ENCODE data around the gene DNPEP.
A peak's percentile ranks its signal among the peaks of the same experiment; 100 is the strongest.
"Not testable (repeated sequence)": the region's sequence is repeated elsewhere in the genome, so short reads cannot be mapped to it uniquely, and the experiment has no call there.

DNPEP gene

GRCh38 chr2:219399716-219400478, 12.2 kb upstream of the DNPEP start:
- no peak for DNase-seq

DNA sequence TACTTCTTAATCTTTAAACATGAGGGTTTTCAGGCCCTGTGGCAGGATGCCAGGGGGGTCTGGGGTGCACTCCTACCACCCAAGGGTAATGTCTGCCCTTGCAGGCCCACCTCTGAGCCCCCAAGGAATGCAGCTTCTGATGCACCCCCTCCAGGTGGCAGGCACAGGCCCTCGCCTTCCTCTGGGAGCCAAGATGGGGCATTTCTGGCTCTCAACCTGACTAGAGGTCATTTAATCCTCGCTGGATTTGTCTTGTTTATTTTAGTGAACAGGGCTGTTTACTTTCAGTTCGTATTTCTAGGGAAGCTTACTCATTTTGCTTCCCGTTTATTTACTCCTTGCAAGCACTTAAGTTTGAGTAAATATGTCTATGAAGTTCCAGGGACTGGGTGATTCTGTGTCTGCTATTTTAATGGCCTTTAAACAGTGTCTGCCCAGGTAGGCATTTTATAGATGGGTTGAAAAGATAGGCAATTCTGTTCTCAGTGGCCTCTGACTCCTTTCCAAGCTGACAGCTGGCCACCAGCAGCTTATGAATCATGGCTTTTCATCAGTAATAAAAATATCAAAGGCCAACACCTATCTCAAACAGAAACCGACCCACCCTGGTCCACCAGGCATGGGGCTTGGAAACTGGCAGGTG, 11.1 kb upstream of the DNPEP start:
- no peak for DNase-seq

- DNase-seq, result no peak
Measured at GRCh38 chr2:219396863-219397457, 9.2 kb upstream of the DNPEP start.

DNA sequence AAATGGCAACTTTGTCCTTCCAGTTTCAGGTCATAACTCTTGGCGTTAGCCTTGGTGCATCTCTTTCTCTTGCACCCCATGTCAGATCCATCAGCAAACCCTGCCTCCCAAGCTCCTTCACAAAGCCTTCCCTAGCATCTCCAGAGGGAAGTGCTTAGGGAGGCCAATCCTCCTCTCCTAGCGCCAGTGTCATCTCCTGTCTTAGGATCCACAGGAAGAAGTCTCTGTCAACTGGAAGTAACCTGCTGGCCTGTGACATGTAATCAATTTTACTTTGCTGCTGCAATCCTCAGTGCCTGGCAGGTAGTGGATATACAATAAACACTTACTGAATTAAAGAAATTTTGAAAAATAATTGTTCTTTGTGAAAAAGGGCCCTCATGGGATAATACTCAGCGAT, 7.9 kb upstream of the DNPEP start:
- DNase-seq, result no peak

GRCh38 chr2:219395056-219395455, 7.3 kb upstream of the DNPEP start:
- not testable (repeated sequence) for DNase-seq

GRCh38 chr2:219392754-219393153, 5.0 kb upstream of the DNPEP start:
- DNase-seq, result no peak

DNA sequence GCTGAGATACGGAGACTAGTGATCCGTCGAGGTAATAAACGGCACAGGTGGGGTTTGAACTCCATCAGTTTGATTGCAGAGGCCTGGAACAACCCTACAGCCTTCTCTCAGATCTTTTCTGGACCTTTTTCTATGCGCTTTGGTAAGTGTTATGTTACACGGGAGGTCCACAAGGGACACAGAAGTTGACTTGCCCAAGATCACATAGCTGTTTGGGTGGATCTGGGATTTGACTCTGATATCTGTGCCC, 1.1 kb upstream of the DNPEP start:
- DNase-seq, result peak; percentile 59

DNA sequence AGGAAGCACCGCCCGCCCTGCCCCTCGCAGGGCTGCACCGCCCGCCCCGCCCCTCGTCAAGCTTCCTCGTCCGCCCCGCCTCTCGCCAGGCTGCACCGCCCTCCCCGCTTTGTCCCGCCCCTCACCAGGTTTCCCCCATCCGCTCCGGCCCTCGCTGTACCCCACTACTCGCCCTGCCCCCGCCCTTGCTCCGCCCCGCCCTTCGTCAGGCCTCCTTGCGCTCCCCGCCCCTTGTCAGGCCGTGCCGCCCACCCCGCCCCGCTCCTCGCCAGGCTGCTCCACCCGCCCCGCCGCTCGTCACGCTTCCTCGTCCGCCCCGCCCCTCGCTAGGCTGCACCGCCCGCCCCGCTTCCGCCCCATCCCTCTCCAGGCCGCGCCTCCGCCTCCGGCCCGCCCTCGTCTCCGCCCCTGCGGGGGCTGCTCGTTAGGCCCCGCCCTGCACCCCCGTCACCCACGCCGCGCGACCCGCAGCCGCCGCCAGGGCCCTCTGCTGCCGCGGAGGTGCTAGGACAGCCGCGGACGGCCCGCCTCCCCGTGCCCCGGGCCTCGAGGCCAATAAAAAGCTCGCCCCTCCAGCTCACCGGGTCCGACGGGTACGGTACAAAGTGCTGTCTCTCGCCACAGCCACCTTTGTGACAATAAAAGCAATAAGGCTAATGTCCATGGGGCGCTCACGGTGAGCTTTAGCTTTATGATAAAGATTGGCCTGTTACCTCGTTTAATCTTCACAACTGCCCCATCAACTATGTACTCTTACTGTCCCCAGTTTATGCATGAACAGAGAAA, 602 bp upstream of the DNPEP start:
- peak; percentile 98 for DNase-seq

DNA sequence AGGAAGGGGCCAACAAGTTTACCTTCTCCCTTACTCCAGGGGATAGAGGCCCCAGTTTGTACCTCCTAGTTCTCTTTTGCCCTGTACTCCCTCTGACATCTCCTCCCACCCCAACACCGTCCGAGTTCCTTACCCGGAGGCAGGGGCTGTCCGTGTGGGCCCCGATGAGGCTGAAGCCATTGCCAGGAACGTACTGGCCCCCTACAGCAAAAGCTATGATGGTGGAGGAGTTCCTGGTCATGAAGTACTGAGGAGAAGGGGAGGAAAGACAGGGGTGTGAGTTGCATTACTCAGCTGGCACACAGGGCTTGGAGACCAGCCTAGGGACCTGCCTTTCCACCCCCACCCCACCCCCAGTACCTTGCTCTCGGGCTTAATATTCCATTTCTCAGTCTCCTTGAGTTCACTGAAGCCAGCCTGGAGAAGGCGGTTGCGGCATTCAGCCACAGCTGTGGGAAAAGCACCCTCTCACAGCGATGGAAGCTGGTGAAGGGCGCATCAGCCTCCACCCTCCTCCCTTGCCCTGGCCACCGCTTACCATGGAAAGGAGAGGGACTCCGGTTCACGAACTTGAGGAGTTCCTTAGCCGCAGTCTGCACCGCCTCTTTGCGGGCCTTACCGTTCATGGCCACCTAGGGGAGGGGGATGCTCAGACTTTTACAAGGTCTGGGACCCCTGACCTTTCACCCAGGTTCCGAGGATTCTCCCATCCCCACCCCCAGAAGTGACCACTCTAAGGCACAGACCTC, 1.0 kb downstream of the DNPEP start:
- no peak for DNase-seq

- no peak for DNase-seq
Measured at GRCh38 chr2:219385958-219386520, 1.7 kb downstream of the DNPEP start.

DNA sequence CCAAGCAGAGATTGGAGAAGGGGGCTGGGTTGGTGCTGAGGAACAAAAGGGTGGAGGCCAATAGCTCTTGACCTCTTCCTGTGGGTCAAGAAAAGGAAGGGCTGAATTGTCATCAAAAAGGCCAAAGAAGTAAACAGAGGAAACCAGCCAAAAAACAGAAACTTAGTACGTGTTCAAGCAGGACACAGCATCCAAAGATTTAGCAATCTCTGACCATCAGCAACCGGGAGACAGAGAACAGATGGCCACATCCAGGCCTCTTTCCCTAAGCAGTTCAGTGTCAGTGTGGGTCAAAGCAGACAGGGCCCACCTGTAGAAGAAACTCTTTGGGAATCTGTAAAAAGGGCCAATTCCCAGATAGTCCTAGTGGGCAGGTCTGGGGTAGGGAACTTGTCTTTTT, 2.9 kb downstream of the DNPEP start:
- no peak for DNase-seq

DNA sequence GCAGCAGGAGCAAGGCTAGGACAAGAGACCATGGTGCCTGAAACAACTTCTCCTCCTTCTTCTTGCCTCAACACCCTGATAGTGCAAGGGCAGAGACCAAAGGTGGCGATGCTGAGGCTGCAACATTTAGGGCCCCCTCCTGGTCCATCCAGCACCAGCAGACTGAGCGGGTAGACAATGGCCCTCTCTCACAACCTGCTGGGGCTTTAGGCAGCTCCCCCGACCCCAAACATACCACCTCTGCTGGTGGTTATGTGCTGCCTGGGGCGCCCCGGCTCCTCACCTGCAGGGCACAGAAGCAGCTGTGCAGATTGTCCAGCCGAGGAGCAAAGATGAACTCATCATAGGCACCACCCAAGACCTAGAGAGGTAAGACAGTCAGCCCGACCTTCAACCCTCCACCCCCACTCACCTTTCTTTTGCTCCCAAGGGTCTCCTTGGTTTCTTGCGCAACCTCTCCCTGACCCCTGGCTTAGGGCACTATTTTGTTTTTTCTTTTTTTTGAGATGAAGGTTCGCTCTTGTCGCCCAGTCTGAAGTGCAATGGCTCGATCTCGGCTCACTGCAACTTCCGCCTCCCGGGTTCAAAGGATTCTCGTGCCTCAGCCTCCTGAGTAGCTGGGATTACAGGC, 3.5 kb downstream of the DNPEP start:
- DNase-seq, result no peak

DNA sequence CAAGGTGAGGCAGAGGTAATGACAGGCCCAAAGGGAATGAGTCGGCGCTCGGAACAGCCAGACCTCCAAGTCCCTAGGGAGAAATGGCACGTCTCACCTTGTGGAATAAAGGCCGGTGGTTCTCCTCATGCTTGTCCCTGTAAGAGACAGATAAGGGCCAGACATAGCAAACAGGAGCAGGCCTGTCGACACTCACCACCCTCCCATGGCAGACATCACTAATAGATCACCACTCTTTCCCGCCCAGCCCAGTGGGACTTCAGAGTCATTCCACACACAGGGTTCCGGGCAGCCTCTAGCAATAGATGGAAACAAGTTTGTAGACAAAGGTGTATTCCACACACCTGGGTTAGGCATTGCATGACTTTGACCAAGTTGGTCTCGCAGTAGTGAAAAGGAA, 6.3 kb downstream of the DNPEP start:
- no peak for DNase-seq

- no peak for DNase-seq
Measured at GRCh38 chr2:219380926-219381325, 6.8 kb downstream of the DNPEP start.

DNA sequence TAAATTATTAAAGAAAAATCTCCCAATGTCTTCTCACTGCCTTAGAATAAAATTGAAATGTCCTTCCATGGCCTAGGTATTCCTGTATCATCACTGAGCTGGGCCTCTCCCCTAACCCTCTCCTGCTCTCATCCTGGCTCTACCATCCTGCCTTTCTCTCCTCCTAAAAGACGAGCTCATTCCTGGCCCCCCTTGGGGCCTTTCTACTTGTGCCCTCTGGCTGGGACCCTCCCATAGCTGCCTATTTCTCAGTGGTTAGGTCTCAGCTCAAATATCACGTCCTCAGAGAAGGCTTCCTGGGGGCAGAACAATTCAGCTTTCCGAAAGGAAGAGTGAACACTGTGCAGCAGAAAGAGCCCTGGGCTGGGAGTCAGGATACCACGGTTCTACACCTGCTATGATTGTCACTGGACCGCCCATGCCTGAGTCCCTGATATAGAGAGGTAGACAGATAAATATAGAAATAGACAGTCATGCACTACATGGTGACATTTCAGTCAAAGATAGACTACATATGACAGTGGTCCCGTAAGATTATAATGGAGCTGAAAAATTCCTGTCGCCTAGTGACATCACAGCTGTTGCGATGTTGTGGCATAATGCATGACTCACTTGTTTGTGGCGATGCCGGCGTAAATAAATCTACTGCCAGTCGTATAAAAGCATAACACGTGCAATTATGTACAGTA, 9.4 kb downstream of the DNPEP start:
- DNase-seq, result no peak

- DNase-seq, result no peak
Measured at GRCh38 chr2:219369447-219369861, 18.3 kb downstream of the DNPEP start.

GRCh38 chr2:219368690-219369191, 19.0 kb downstream of the DNPEP start:
- DNase-seq, result no peak

- DNase-seq, result peak; percentile 50
Measured at GRCh38 chr2:219362524-219363164, 25.1 kb downstream of the DNPEP start.

DNA sequence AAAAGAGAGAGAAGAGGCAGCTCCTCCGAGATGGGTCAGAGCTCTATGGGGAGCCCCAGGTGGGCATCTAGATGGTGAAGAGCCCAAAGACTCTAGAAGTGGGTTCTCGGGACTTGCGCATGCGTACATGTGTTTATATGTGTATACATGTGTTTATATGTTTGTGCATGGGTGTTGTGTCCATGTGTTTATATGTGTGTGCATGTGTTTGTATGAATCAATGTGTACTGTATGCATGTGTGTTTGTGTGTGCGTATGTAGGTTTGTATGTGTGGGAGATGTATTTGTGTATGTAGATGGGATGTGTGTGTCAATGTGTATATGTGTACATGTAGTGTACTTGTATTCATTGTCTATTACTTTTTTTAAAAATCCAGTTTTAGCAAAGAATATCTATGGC, 25.6 kb downstream of the DNPEP start:
- DNase-seq, result no peak

GRCh38 chr2:219358170-219359075, 29.3 kb downstream of the DNPEP start:
- DNase-seq, result peak; percentile 31
